H1 (cell line): ENCODE data around the gene AGBL4. TPM values are rescaled to one million over a fixed set of nuclear protein-coding genes. Genes with fewer than 3 reads are reported as not detected.

ENCODE experiments used
- CTCF ChIA-PET: fragments of 300-600 bp; sonication (Branson Sonifier 250); formaldehyde crosslinking; loops from one replicate; lab custom pipeline; 2021; ENCODE audit not compliant: partially characterized antibody; lab: Charles Lee
- POLR2A ChIA-PET: fragments of 300-600 bp; sonication (Branson Sonifier 250); formaldehyde crosslinking; loops from one replicate; lab custom pipeline; 2021; ENCODE audit warnings: inconsistent platforms; ENCODE audit not compliant: partially characterized antibody; lab: Charles Lee
- DNase-seq, 2 experiments: peaks; one replicate each; pipeline versions ENCODE4 v3.0.0 to v3.0.0-alpha.2; 2010 to 2022; ENCODE audit warnings: low spot score in 2 of 2, low read depth in 1 of 2, mixed read lengths in 1 of 2
- FAIRE-seq: peaks from 2 replicates; lab custom pipeline; 2011; peaks lifted over from hg19 to GRCh38; lab: Jason Lieb, UNC
- H2AFZ ChIP-seq: 2 replicates; pipeline ENCODE4 v1.8.1; 2012; ENCODE audit warnings: low read length, inconsistent platforms
- H2AK5ac ChIP-seq: 2 replicates; pipeline ENCODE4 v1.6.1; 2013; ENCODE audit warnings: low read depth, low read length
- H2BK120ac ChIP-seq: replicated peaks from 2 replicates; pipeline ENCODE3; 2013; ENCODE audit warnings: low read depth, low read length, inconsistent platforms
- H2BK12ac ChIP-seq: 2 replicates; pipeline ENCODE4 v1.6.1; 2013; ENCODE audit warnings: low read depth, low read length
- H2BK15ac ChIP-seq: 2 replicates; pipeline ENCODE4 v1.6.1; 2013; ENCODE audit warnings: low read length
- H2BK20ac ChIP-seq: 2 replicates; pipeline ENCODE4 v1.6.1; 2013; ENCODE audit warnings: low read length
- H2BK5ac ChIP-seq: 2 replicates; pipeline ENCODE4 v1.6.1; 2013; ENCODE audit warnings: low read depth, low read length
- H3K14ac ChIP-seq: 2 replicates; pipeline ENCODE4 v1.6.1; 2013; ENCODE audit warnings: inconsistent platforms; ENCODE audit not compliant: insufficient read length
- H3K18ac ChIP-seq: 2 replicates; pipeline ENCODE4 v1.6.1; 2013; ENCODE audit warnings: low read length; ENCODE audit errors: extremely low read depth
- H3K23ac ChIP-seq: 2 replicates; pipeline ENCODE4 v1.6.1; 2013; ENCODE audit warnings: inconsistent platforms; ENCODE audit not compliant: insufficient read length
- H3K23me2 ChIP-seq: 2 replicates; pipeline ENCODE4 v1.6.1; 2013; ENCODE audit warnings: low read depth, low read length
- H3K27ac ChIP-seq: 2 replicates; pipeline ENCODE4 v1.6.1; 2011; ENCODE audit warnings: low read depth, low read length, inconsistent platforms
- H3K27me3 ChIP-seq, 4 experiments: replicated peaks in 1 of 4; 1 replicate in 1 of 4; 2 replicates in 3 of 4; pipeline versions ENCODE4 v1.6.1 to v1.8.1; 2011 to 2013; ENCODE audit warnings: low read length in 3 of 4, mild to moderate bottlenecking in 3 of 4, inconsistent platforms in 2 of 4, mixed read lengths in 2 of 4, moderate library complexity in 1 of 4; ENCODE audit not compliant: control insufficient read depth in 3 of 4, insufficient read depth in 3 of 4; ENCODE audit errors: extremely low read depth in 1 of 4
- H3K36me3 ChIP-seq, 4 experiments: 2 replicates each; pipeline versions ENCODE4 v1.6.1 to v1.8.1; 2011 to 2013; ENCODE audit warnings: mild to moderate bottlenecking in 4 of 4, low read length in 3 of 4, moderate library complexity in 2 of 4, control low read depth in 1 of 4, inconsistent platforms in 1 of 4; ENCODE audit not compliant: insufficient read depth in 4 of 4, control insufficient read depth in 2 of 4
- H3K4ac ChIP-seq: replicated peaks from 2 replicates; pipeline ENCODE3; 2013; ENCODE audit warnings: low read length, low read depth, mixed read lengths, inconsistent platforms; ENCODE audit not compliant: insufficient read length
- H3K4me1 ChIP-seq, 4 experiments: replicated peaks in 1 of 4; 1 replicate in 1 of 4; 2 replicates in 3 of 4; pipeline versions ENCODE4 v1.6.1 to v1.8.1; 2011 to 2013; ENCODE audit warnings: low read length in 3 of 4, inconsistent platforms in 2 of 4, mixed read lengths in 1 of 4; ENCODE audit not compliant: insufficient read depth in 4 of 4, control insufficient read depth in 3 of 4
- H3K4me2 ChIP-seq, 2 experiments: 2 replicates each; pipeline versions ENCODE4 v1.6.1 to v1.8.1; 2011 to 2013; ENCODE audit warnings: low read depth in 2 of 2, low read length in 2 of 2, control low read depth in 1 of 2, inconsistent platforms in 1 of 2, mild to moderate bottlenecking in 1 of 2; ENCODE audit not compliant: insufficient read depth in 1 of 2
- H3K4me3 ChIP-seq, 4 experiments: fragments of 200-600, 300-600 bp in 1 of 4; sonication (generic), shearing (Covaris generic), sonication (Bioruptor Twin) in 1 of 4; 2 replicates each; pipeline versions ENCODE4 v1.5.1 to v1.8.1; 2011 to 2016; ENCODE audit warnings: low read length in 4 of 4, low read depth in 3 of 4, control low read depth in 2 of 4, inconsistent platforms in 2 of 4, mild to moderate bottlenecking in 2 of 4, mixed read lengths in 1 of 4, moderate library complexity in 1 of 4; ENCODE audit not compliant: insufficient read depth in 2 of 4; ENCODE audit errors: extremely low read depth in 1 of 4
- H3K56ac ChIP-seq: replicated peaks from 2 replicates; pipeline ENCODE3; 2013; ENCODE audit warnings: low read depth, mild to moderate bottlenecking, mixed read lengths, low read length, inconsistent platforms; ENCODE audit not compliant: insufficient read length
- H3K79me1 ChIP-seq: 2 replicates; pipeline ENCODE4 v1.6.1; 2013; ENCODE audit warnings: low read depth, low read length, control low read depth
- H3K79me2 ChIP-seq, 2 experiments: 2 replicates each; pipeline versions ENCODE4 v1.6.1 to v1.8.1; 2012 to 2013; ENCODE audit warnings: low read length in 2 of 2, mild to moderate bottlenecking in 2 of 2, inconsistent platforms in 1 of 2; ENCODE audit not compliant: insufficient read depth in 2 of 2, control insufficient read depth in 1 of 2
- H3K9ac ChIP-seq, 4 experiments: replicated peaks in 1 of 4; 1 replicate in 1 of 4; 2 replicates in 3 of 4; pipeline versions ENCODE4 v1.6.1 to v1.8.1; 2011 to 2013; ENCODE audit warnings: low read depth in 3 of 4, low read length in 3 of 4, control low read depth in 2 of 4, mild to moderate bottlenecking in 2 of 4, moderate library complexity in 2 of 4, inconsistent platforms in 1 of 4; ENCODE audit errors: extremely low read depth in 1 of 4
- H3K9me3 ChIP-seq, 2 experiments: 2 replicates each; pipeline versions ENCODE4 v1.6.1 to v1.8.1; 2012 to 2013; ENCODE audit warnings: mild to moderate bottlenecking in 2 of 2, moderate library complexity in 2 of 2, control low read depth in 1 of 2, inconsistent platforms in 1 of 2, low read depth in 1 of 2, low read length in 1 of 2, mixed read lengths in 1 of 2; ENCODE audit not compliant: insufficient read depth in 2 of 2
- H4K20me1 ChIP-seq, 2 experiments: replicated peaks in 1 of 2; 2 replicates each; pipeline versions ENCODE3 to v1.8.1; 2011 to 2013; ENCODE audit warnings: inconsistent platforms in 2 of 2, low read length in 2 of 2, mild to moderate bottlenecking in 1 of 2; ENCODE audit not compliant: insufficient read depth in 2 of 2, control insufficient read depth in 1 of 2
- H4K5ac ChIP-seq: 2 replicates; pipeline ENCODE4 v1.6.1; 2013; ENCODE audit warnings: low read length, low read depth, mixed read lengths, inconsistent platforms; ENCODE audit not compliant: insufficient read length
- H4K8ac ChIP-seq: 2 replicates; pipeline ENCODE4 v1.8.0; 2013; ENCODE audit warnings: mild to moderate bottlenecking, moderate library complexity, low read length, inconsistent platforms; ENCODE audit not compliant: insufficient read depth; ENCODE audit errors: extremely low read depth
- H4K91ac ChIP-seq: replicated peaks from 2 replicates; pipeline ENCODE3; 2013; ENCODE audit warnings: low read length, mixed read lengths, inconsistent platforms; ENCODE audit not compliant: insufficient read length
- WGBS, 2 experiments: shearing (Covaris generic) in 1 of 2; methylation state at CpG; one replicate each; pipeline versions ENCODE4 v1.1.6 to v1.1.7; 2013 to 2015; ENCODE audit warnings: low lambda C conversion rate in 2 of 2, mixed read lengths in 2 of 2, inconsistent platforms in 1 of 2, low coverage in 1 of 2, missing lambda C conversion rate in 1 of 2; ENCODE audit not compliant: insufficient replicate concordance in 2 of 2, insufficient coverage in 1 of 2, insufficient read length in 1 of 2; ENCODE audit errors: extremely low coverage in 1 of 2, missing lambda C conversion rate in 1 of 2; 5-methylcytosine and 5-hydroxymethylcytosine counted together
- polyA plus RNA-seq, 7 experiments: library from polyadenylated mRNA; depleted of rRNA in 3 of 7; stranded (reverse) in 5 of 7; unstranded in 2 of 7; fragments of >200 nt in 5 of 7; fragments of 200-250 nt in 2 of 7; gene quantifications; 1 replicate in 5 of 7; 2 replicates in 1 of 7; 4 replicates in 1 of 7; pipeline versions ENCODE4 v1.2.1 to v1.2.3, GENCODE V29; 2011 to 2013; ENCODE audit warnings: missing spikeins in 2 of 7, mixed read lengths in 2 of 7
- total RNA-seq: library from RNA; stranded (reverse); fragmentation: NEBNext Ultra II Directional; extraction: Animal tissue kit (Norgen Biotek cat#: 25700); gene quantifications from 2 replicates; pipeline ENCODE4 v1.2.1, GENCODE V29; 2021

AGBL4 gene
- total and polyA plus RNA-seq, 2 of the 8 experiments (the other 6 are each of a cell fraction or from before 2014, with no cell fraction given): 0.41 to 0.45 TPM

DNA sequence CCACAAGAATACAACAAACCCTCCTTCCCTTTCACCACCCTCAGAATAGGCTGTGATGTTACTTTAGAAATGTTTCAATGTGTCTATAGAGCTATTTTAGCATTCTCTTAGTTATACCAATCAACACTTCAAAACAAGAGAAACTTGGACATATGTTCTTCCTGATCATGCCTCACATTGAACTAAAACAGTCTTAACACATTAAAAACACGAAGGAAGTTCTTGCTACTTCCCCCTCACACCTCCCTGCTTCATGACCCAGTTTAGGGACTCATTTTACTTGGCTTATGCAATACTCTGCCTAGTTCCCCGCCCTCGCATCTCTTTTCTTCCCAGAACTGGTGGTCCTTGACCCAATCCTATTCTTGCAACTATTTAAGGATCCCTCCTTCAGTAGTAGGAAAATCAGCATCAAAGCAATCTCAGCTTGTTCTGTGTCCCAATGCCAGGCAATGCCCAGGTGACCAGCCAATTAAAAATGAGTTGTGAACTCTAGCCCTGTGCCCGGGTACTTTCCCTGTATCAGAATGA is 838.2 kb downstream of the AGBL4 start:
- H3K23ac ChIP-seq: no peak overlapping the region
- WGBS, 2 experiments: 67% methylated on average over 4 of the region's 4 CpGs; no CpG with 5 or more reads in 1 of the 2 experiments
- FAIRE-seq: no peak

More for the DNA sequence above, 838.2 kb downstream of the AGBL4 start:
- CTCF ChIA-PET: no interaction called here
- no peak overlapping the region for H4K8ac ChIP-seq
- H4K20me1 ChIP-seq: no peaks in the 10 kb centered on the region
- no peak overlapping the region for H3K27ac ChIP-seq
- no peak overlapping the region for H3K4me2 ChIP-seq
- H3K9me3 ChIP-seq: peaks cover 80 to 83% of the 10 kb centered on the region in 2 experiments
- no peak overlapping the region for H2AFZ ChIP-seq
- H4K5ac ChIP-seq: no peak overlapping the region
- no peak overlapping the region for H2BK120ac ChIP-seq
- no peaks in the 10 kb centered on the region for H3K36me3 ChIP-seq
- H3K27me3 ChIP-seq: no peaks in the 10 kb centered on the region
- DNase-seq: no peak
- H2BK20ac ChIP-seq: no peak overlapping the region
- no peak overlapping the region for H3K4ac ChIP-seq
- no peak overlapping the region for H3K18ac ChIP-seq
- H3K4me3 ChIP-seq: no peak overlapping the region
- no peak overlapping the region for H4K91ac ChIP-seq
- no peaks in the 10 kb centered on the region for H3K79me2 ChIP-seq
- H3K4me1 ChIP-seq: no peaks in the 10 kb centered on the region
- H3K56ac ChIP-seq: no peak overlapping the region
- H2BK12ac ChIP-seq: no peak overlapping the region
- no peak overlapping the region for H2BK5ac ChIP-seq
- H3K79me1 ChIP-seq: no peaks in the 10 kb centered on the region
- POLR2A ChIA-PET: no interaction called here
- no peak overlapping the region for H2BK15ac ChIP-seq
- H3K14ac ChIP-seq: no peak overlapping the region
- no peak overlapping the region for H2AK5ac ChIP-seq
- no peak overlapping the region for H3K9ac ChIP-seq
- no peaks in the 10 kb centered on the region for H3K23me2 ChIP-seq
